OCI-LY7 (cell line): Measurements from ENCODE around the gene C19orf85. TPM values are rescaled to one million over a fixed set of nuclear protein-coding genes. Genes with fewer than 3 reads are reported as not detected.

Source experiments
- BruUV-seq: library from RNA; stranded (reverse); fragments of 400-500 nt; replicated peaks from 2 replicates; lab custom pipeline; 2021; lab: Mats Ljungman, UMichigan
- CTCF ChIA-PET: fragments of 300-600 bp; sonication (Branson Sonifier 250); formaldehyde crosslinking; loops from one replicate; lab custom pipeline; 2022; ENCODE audit warnings: antibody characterized with exemption; ENCODE audit not compliant: unreplicated experiment; lab: Charles Lee
- POLR2A ChIA-PET: fragments of 300-600 bp; sonication (Branson Sonifier 250); formaldehyde crosslinking; loops from one replicate; lab custom pipeline; 2022; ENCODE audit warnings: antibody characterized with exemption; lab: Charles Lee
- DNase-seq: peaks from one replicate; pipeline ENCODE4 v3.0.0-alpha.2; 2015; ENCODE audit warnings: low spot score
- H2AFZ ChIP-seq: fragments of 200-600 bp; sonication (generic), shearing (Covaris generic); 2 replicates; pipeline ENCODE4 v1.6.1; 2014; ENCODE audit warnings: mild to moderate bottlenecking, antibody characterized with exemption, low read length, moderate library complexity
- H3K27ac ChIP-seq: fragments of 200-600 bp; sonication (generic); 2 replicates; pipeline ENCODE4 v1.5.1; 2014; ENCODE audit warnings: mixed run types, low read depth, mild to moderate bottlenecking, moderate library complexity, low read length, inconsistent platforms; ENCODE audit not compliant: poor library complexity, severe bottlenecking
- H3K36me3 ChIP-seq: fragments of 200-600 bp; sonication (generic); 2 replicates; pipeline ENCODE4 v1.6.1; 2014; ENCODE audit warnings: mild to moderate bottlenecking, antibody characterized with exemption, low read length, moderate library complexity, mixed read lengths; ENCODE audit not compliant: insufficient read depth
- H3K4me1 ChIP-seq: fragments of 200-600 bp; sonication (generic); 2 replicates; pipeline ENCODE4 v1.5.1; 2014; ENCODE audit warnings: mild to moderate bottlenecking, low read length; ENCODE audit not compliant: insufficient read depth, poor library complexity, severe bottlenecking
- H3K4me2 ChIP-seq: fragments of 200-600 bp; sonication (generic); 2 replicates; pipeline ENCODE4 v1.6.1; 2014; ENCODE audit warnings: mild to moderate bottlenecking, low read length
- H3K4me3 ChIP-seq: fragments of 200-600 bp; sonication (generic); 2 replicates; pipeline ENCODE4 v1.5.1; 2014; ENCODE audit warnings: mild to moderate bottlenecking, low read depth, low read length; ENCODE audit not compliant: poor library complexity, severe bottlenecking
- H3K79me2 ChIP-seq: fragments of 200-600 bp; sonication (generic); 2 replicates; pipeline ENCODE4 v1.6.1; 2016; ENCODE audit warnings: low read depth, mild to moderate bottlenecking, low read length, moderate library complexity, mixed read lengths; ENCODE audit not compliant: insufficient read depth
- H3K9me2 ChIP-seq: fragments of 200-600 bp; sonication (generic); 2 replicates; pipeline ENCODE4 v1.6.1; 2016; ENCODE audit warnings: mild to moderate bottlenecking, low read length, mixed read lengths; ENCODE audit not compliant: insufficient read depth
- H3K9me3 ChIP-seq: fragments of 200-600 bp; sonication (generic); 2 replicates; pipeline ENCODE4 v1.6.1; 2014; ENCODE audit warnings: mild to moderate bottlenecking, mixed run types, low read length, mixed read lengths
- H4K20me1 ChIP-seq: fragments of 200-600 bp; sonication (generic); 2 replicates; pipeline ENCODE4 v1.6.1; 2014; ENCODE audit warnings: mild to moderate bottlenecking, antibody characterized with exemption, low read length, moderate library complexity, mixed read lengths; ENCODE audit not compliant: insufficient read depth
- EZH2phosphoT487 ChIP-seq: fragments of 200-600 bp; sonication (generic); IDR thresholded peaks from 2 replicates; pipeline ENCODE4 v1.6.1; 2018; ENCODE audit warnings: low read depth, borderline replicate concordance, mild to moderate bottlenecking, mixed run types, antibody characterized with exemption, low read length, moderate library complexity, mixed read lengths
- intact Hi-C: fragments of 100-400 bp; cut with micrococcal nuclease; formaldehyde crosslinking; loops from one replicate; pipeline ENCODE4 v1.10.0; 2022; ENCODE audit not compliant: unreplicated experiment
- total RNA-seq, 2 experiments: library from RNA; depleted of rRNA in 1 of 2; stranded (reverse); fragments of >200 nt in 1 of 2; shearing (Covaris generic) in 1 of 2; gene quantifications; 2 replicates each; pipeline ENCODE4 v1.2.3, GENCODE V29; 2014 to 2022
- TF ChIP-seq, protein P1 (sequence below): fragments of 200-600 bp; sonication (generic); conservative IDR thresholded peaks from 2 replicates; pipeline ENCODE4 v1.5.1; 2014; ENCODE audit warnings: mild to moderate bottlenecking, antibody characterized with exemption, low read length, moderate library complexity, mixed read lengths

The C19orf85 gene
- total RNA-seq, 2 experiments from 2014 or later, result not detected

- POLR2A ChIA-PET, result no interaction called here
- intact Hi-C loops, result no loop called here
- BruUV-seq, result no TSS peak
Measured at GRCh38 chr19:55459551-55459949, 5.0 kb downstream of the C19orf85 start.

DNA sequence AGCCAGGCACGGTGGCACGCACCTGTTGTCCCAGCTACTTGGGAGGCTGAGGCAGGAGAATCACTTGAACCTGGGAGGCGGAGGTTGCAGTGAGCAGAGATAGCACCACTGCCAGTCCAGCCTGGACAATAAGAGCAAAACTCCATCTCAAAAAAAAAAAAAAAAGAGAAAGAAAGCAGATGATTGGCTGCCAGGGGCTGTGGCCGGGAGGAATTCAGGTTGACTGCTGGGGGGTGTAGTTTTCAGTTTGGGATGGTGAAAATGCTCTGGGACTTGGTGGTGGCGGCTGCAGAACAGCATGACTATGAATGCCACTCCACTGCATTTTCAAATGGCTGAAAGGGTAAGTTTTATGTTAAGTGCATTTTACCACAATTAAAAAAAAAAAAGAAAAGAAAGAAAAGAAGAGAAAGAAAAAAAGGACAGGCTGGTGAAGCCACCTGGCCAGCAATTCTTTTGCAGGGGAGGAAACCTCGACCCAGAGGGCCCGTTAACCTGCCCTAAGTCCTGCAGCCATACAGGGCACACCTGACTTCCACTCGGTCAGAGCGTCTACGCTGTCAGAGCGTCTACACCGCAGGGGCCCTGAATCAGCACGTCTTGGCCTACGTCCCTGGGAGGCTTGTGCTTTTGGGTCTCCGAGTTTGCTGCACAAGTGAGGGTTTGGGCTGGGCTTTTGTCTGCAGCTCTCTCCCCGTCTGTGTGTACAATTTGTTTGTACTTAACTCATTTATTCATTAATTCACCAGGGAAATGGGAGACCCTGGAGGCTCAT is 6.7 kb downstream of the C19orf85 start:
- Histone ChIP-seq H3K4me3 (no peak overlapping the region), H3K36me3 (peaks cover 15% of the 10 kb centered on the region), H3K27ac (no peak overlapping the region), H3K4me2 (no peak overlapping the region), H3K4me1 (peaks cover 17% of the 10 kb centered on the region), H4K20me1 (no peaks in the 10 kb centered on the region), H3K79me2 (peaks cover 8% of the 10 kb centered on the region; the same call in 1 of the 2 replicates), H3K9me2 (no peaks in the 10 kb centered on the region), H2AFZ (no peak overlapping the region), H3K9me3 (no peaks in the 10 kb centered on the region)
- BruUV-seq, result no TSS peak
- no peak for DNase-seq
- POLR2A ChIA-PET, result no interaction called here
- intact Hi-C loops, result no loop called here
- TF ChIP-seq EZH2phosphoT487, result no peak
- TF ChIP-seq, protein P1, sequence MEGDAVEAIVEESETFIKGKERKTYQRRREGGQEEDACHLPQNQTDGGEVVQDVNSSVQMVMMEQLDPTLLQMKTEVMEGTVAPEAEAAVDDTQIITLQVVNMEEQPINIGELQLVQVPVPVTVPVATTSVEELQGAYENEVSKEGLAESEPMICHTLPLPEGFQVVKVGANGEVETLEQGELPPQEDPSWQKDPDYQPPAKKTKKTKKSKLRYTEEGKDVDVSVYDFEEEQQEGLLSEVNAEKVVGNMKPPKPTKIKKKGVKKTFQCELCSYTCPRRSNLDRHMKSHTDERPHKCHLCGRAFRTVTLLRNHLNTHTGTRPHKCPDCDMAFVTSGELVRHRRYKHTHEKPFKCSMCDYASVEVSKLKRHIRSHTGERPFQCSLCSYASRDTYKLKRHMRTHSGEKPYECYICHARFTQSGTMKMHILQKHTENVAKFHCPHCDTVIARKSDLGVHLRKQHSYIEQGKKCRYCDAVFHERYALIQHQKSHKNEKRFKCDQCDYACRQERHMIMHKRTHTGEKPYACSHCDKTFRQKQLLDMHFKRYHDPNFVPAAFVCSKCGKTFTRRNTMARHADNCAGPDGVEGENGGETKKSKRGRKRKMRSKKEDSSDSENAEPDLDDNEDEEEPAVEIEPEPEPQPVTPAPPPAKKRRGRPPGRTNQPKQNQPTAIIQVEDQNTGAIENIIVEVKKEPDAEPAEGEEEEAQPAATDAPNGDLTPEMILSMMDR, result no peak
- CTCF ChIA-PET, result no interaction called here

More at GRCh38 chr19:55459551-55459949, 5.0 kb downstream of the C19orf85 start:
- CTCF ChIA-PET, result interaction anchor here (1.0 kb wide), 1 partner anchor 158 kb away, joined by 3 read pairs; no protein-coding TSS in a partner anchor
- no peak overlapping the region for H3K27ac ChIP-seq
- no peak for DNase-seq
- peaks cover 8% of the 10 kb centered on the region; the same call in 1 of the 2 replicates for H3K79me2 ChIP-seq
- no peaks in the 10 kb centered on the region for H4K20me1 ChIP-seq
- H3K36me3 ChIP-seq, result peaks cover 3% of the 10 kb centered on the region
- peaks cover 17% of the 10 kb centered on the region for H3K4me1 ChIP-seq
- no peak overlapping the region for H2AFZ ChIP-seq
- no peaks in the 10 kb centered on the region for H3K9me2 ChIP-seq
- H3K9me3 ChIP-seq, result no peaks in the 10 kb centered on the region
- no peak for TF ChIP-seq EZH2phosphoT487
- TF ChIP-seq, protein P1, result no peak
- no peak overlapping the region for H3K4me3 ChIP-seq
- 0 out of 2 replicates have a peak overlapping the region, but pooled peaks have one; percentile 92 for H3K4me2 ChIP-seq

DNA sequence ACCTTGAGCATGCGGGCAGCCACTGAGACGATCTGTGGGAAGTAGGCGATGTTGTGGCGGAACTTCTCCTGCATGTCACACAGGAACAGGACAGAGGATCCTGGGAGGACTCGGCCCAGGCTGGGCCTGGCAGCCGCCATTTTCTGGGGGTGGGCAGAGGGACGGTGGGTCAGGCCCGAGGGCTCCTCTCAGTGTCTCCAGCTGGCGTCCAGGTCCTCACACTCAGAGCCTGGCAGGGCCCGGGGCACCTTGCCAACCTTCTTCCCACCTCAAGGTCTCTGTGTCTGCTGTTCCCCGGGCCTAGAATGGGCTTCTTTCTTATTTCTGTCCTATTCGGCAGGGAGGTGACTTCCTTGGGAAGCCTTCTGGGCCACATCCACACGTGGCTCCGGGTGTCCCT is 8.2 kb downstream of the C19orf85 start:
- TF ChIP-seq, protein P1, result no peak
- no peak for TF ChIP-seq EZH2phosphoT487
- Histone ChIP-seq H2AFZ (no peak overlapping the region), H3K4me2 (no peak overlapping the region), H3K4me1 (peaks cover 13% of the 10 kb centered on the region), H3K4me3 (no peak overlapping the region), H4K20me1 (no peaks in the 10 kb centered on the region), H3K27ac (no peak overlapping the region), H3K79me2 (peaks cover 8% of the 10 kb centered on the region; the same call in 1 of the 2 replicates), H3K9me2 (no peaks in the 10 kb centered on the region), H3K9me3 (no peaks in the 10 kb centered on the region), H3K36me3 (peaks cover 15% of the 10 kb centered on the region)
- CTCF ChIA-PET, result no interaction called here
- intact Hi-C loops, result no loop called here
- DNase-seq, result no peak
- POLR2A ChIA-PET, result no interaction called here
- BruUV-seq, result no TSS peak
